Measurements from ENCODE around the gene GPR107.
A peak's percentile ranks its signal among the peaks of the same experiment; 100 is the strongest.

The GPR107 gene

DNA sequence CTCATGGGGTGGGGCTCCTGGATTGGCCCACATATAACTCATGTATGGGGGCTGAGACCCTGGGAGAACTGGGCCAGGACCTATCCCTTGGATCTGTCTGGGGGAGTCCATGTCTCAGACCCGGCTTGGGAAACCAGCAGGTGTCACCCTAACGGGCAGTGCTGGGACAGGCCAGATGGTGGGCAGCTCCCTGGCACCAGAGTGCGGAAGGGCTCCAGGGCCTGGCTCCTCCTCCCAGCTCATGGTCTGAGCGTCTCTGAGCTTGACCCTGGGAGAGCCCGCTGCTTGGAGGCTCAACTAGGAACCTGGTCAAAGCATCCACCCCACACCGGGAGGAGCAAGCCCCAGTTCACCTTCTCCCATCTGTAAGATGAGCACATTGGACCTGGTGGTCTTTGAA lies 103.0 kb downstream of the GPR107 start:
- TF ChIP-seq CSRNP3 (CRISPR knock-in tag; IDR thresholded peaks at IDR 0.05) (no peak), ZFP30 (CRISPR knock-in tag; IDR thresholded peaks at IDR 0.05) (no peak), BACH2 (CRISPR knock-in tag; IDR thresholded peaks at IDR 0.05; ENCODE audit: borderline replicate concordance) (no peak), ISL1 (CRISPR knock-in tag; IDR thresholded peaks at IDR 0.05) (no peak), PATZ1 (CRISPR knock-in tag; IDR thresholded peaks at IDR 0.05; ENCODE audit: borderline replicate concordance) (no peak), ZNF565 (CRISPR knock-in tag; conservative IDR thresholded peaks at IDR 0.05; ENCODE audit: low read depth) (no peak), CREB5 (CRISPR knock-in tag; IDR thresholded peaks at IDR 0.05; ENCODE audit: low read depth) (no peak)
- ATAC-seq = peak; percentile 84

- peak; percentile 21; the same call in 1 of the 3 replicates for ATAC-seq
- TF ChIP-seq, protein P1, sequence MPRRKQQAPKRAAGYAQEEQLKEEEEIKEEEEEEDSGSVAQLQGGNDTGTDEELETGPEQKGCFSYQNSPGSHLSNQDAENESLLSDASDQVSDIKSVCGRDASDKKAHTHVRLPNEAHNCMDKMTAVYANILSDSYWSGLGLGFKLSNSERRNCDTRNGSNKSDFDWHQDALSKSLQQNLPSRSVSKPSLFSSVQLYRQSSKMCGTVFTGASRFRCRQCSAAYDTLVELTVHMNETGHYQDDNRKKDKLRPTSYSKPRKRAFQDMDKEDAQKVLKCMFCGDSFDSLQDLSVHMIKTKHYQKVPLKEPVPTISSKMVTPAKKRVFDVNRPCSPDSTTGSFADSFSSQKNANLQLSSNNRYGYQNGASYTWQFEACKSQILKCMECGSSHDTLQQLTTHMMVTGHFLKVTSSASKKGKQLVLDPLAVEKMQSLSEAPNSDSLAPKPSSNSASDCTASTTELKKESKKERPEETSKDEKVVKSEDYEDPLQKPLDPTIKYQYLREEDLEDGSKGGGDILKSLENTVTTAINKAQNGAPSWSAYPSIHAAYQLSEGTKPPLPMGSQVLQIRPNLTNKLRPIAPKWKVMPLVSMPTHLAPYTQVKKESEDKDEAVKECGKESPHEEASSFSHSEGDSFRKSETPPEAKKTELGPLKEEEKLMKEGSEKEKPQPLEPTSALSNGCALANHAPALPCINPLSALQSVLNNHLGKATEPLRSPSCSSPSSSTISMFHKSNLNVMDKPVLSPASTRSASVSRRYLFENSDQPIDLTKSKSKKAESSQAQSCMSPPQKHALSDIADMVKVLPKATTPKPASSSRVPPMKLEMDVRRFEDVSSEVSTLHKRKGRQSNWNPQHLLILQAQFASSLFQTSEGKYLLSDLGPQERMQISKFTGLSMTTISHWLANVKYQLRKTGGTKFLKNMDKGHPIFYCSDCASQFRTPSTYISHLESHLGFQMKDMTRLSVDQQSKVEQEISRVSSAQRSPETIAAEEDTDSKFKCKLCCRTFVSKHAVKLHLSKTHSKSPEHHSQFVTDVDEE (CRISPR knock-in tag; IDR thresholded peaks at IDR 0.05) = no peak
- TF ChIP-seq TCF4 (CRISPR knock-in tag; IDR thresholded peaks at IDR 0.05; ENCODE audit: borderline replicate concordance) = no peak
- TF ChIP-seq, protein P2, sequence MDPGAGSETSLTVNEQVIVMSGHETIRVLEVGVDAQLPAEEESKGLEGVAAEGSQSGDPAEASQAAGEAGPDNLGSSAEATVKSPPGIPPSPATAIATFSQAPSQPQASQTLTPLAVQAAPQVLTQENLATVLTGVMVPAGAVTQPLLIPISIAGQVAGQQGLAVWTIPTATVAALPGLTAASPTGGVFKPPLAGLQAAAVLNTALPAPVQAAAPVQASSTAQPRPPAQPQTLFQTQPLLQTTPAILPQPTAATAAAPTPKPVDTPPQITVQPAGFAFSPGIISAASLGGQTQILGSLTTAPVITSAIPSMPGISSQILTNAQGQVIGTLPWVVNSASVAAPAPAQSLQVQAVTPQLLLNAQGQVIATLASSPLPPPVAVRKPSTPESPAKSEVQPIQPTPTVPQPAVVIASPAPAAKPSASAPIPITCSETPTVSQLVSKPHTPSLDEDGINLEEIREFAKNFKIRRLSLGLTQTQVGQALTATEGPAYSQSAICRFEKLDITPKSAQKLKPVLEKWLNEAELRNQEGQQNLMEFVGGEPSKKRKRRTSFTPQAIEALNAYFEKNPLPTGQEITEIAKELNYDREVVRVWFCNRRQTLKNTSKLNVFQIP (CRISPR knock-in tag; IDR thresholded peaks at IDR 0.05; ENCODE audit: borderline replicate concordance, low read depth) = no peak
- TF ChIP-seq TOX (CRISPR knock-in tag; IDR thresholded peaks at IDR 0.05; ENCODE audit: borderline replicate concordance) = no peak
- no peak for TF ChIP-seq CREB5 (CRISPR knock-in tag; IDR thresholded peaks at IDR 0.05; ENCODE audit: low read depth)
- no peak for TF ChIP-seq ISL1 (CRISPR knock-in tag; IDR thresholded peaks at IDR 0.05)
- TF ChIP-seq PATZ1 (CRISPR knock-in tag; IDR thresholded peaks at IDR 0.05; ENCODE audit: borderline replicate concordance) = no peak
Measured at GRCh38 chr9:130157079-130157478, 103.4 kb downstream of the GPR107 start.

- no peak for ATAC-seq
- TF ChIP-seq ZNF70 (CRISPR knock-in tag; IDR thresholded peaks at IDR 0.05) (no peak), ARNTL (CRISPR knock-in tag; IDR thresholded peaks at IDR 0.05; ENCODE audit: borderline replicate concordance, low read depth) (no peak), CSRNP3 (CRISPR knock-in tag; IDR thresholded peaks at IDR 0.05) (no peak), ZC3H10 (CRISPR knock-in tag; IDR thresholded peaks at IDR 0.05) (no peak), PPARA (CRISPR knock-in tag; IDR thresholded peaks at IDR 0.05; ENCODE audit: borderline replicate concordance) (no peak), BACH2 (CRISPR knock-in tag; IDR thresholded peaks at IDR 0.05; ENCODE audit: borderline replicate concordance) (no peak), ZFP30 (CRISPR knock-in tag; IDR thresholded peaks at IDR 0.05) (no peak), PATZ1 (CRISPR knock-in tag; IDR thresholded peaks at IDR 0.05; ENCODE audit: borderline replicate concordance) (no peak)
Measured at GRCh38 chr9:130158001-130158400, 104.3 kb downstream of the GPR107 start.
